Measurements from ENCODE around the gene C1orf167. TPM values are rescaled to one million over a fixed set of nuclear protein-coding genes. Genes with fewer than 3 reads are reported as not detected.
A peak's percentile ranks its signal among the peaks of the same experiment; 100 is the strongest.

C1orf167 gene
- total and polyA plus RNA-seq, 2 of the 8 experiments (the other 6 are each of a cell fraction or from before 2014, with no cell fraction given), result 0.70 to 1.3 TPM

DNA sequence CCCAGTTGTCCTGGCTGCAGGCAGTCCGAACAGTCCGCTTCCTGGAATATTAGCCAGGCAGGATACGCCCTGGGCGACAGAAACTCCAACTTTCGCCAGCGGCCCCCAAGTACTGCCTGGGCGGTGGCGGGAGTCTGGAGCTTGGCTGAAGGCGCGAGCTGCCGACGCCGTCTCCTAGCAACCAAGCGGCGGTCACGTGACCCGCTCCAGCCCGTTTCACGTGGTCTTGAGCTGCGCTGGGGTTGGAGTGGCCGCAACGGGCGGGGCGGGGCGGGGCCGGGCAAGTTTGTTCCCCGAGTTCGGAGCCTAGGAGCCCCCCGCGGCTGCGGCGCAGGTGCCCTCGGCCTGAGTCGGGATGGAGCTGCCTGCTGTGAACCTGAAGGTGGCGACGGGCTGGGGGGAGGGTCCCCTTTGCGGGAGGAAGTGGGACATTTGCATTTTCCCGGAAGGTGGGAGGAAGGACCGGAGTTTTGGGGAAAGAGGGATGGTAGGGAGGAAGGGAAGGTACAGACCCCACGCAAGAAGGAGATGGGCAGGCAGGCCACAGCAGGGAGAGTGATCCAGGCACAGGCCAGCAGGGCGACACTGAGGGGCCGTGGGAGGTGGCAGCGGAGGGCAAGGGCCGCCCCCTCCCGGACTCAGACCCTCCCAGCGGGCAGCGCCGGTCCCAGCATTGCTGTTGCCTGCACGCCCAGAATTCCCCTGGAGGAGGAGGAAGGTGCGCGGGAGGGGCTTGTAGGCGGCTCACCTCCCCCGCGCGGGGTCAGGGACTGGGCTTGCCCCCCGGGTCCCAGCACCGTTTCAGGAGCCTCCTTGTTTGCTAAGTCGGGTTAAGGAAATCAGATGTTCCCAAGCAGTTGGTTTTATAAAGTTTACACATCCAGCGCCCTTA is 25.9 kb upstream of the C1orf167 start, which contains the start of gene AGTRAP (continued):
- TF ChIP-seq SIX5 (IDR thresholded peaks at IDR 0.05; ENCODE audit: low read depth, low read length) (no peak), FOSL1 (IDR thresholded peaks at IDR 0.05; ENCODE audit: insufficient read depth, low read depth, low read length) (peak; percentile 46; the same call in 1 of the 2 replicates), CHD2 (IDR thresholded peaks at IDR 0.05; ENCODE audit: low read length) (no peak), RXRA (IDR thresholded peaks at IDR 0.05; ENCODE audit: insufficient read depth, low read depth, low read length) (no peak), E2F6 (IDR thresholded peaks at IDR 0.05) (peak; percentile 67), SAP30 (IDR thresholded peaks at IDR 0.05; ENCODE audit: insufficient read depth, insufficient replicate concordance, low read length) (no peak), RAD21 (IDR thresholded peaks at IDR 0.05 in 1 of 2, conservative IDR thresholded peaks at IDR 0.05 in 1 of 2; ENCODE audit: low read depth in 2 of 2, low read length in 2 of 2) (no peak), KDM5A (IDR thresholded peaks at IDR 0.05; ENCODE audit: low read length) (no peak), TBP (IDR thresholded peaks at IDR 0.05; ENCODE audit: low read depth, low read length) (no peak), CBX5 (IDR thresholded peaks at IDR 0.05; ENCODE audit: low read depth, low read length) (no peak), JUND (IDR thresholded peaks at IDR 0.05; ENCODE audit: low read length) (no peak), MAX (IDR thresholded peaks at IDR 0.05) (peak; percentile 82), KDM4A (IDR thresholded peaks at IDR 0.05; ENCODE audit: low read depth, low read length, severe bottlenecking) (peak; percentile 53), CBX8 (IDR thresholded peaks at IDR 0.05; ENCODE audit: borderline replicate concordance, low read depth, low read length) (no peak), CHD1 (IDR thresholded peaks at IDR 0.05; ENCODE audit: low read depth, low read length) (no peak), TAF7 (optimal IDR thresholded peaks at IDR 0.05; ENCODE audit: borderline replicate concordance, low read depth, low read length) (peak; percentile 35), ATF2 (IDR thresholded peaks at IDR 0.05; ENCODE audit: low read length) (no peak), CREB1 (IDR thresholded peaks at IDR 0.05) (no peak), GTF2F1 (IDR thresholded peaks at IDR 0.05; ENCODE audit: borderline replicate concordance, low read depth, low read length) (peak; percentile 89), HDAC6 (IDR thresholded peaks at IDR 0.05; ENCODE audit: low read depth, low read length) (no peak)
